Endothelial cell of umbilical vein (primary cell): ENCODE results near the gene CYP39A1. TPM values are rescaled to one million over a fixed set of nuclear protein-coding genes. Genes with fewer than 3 reads are reported as not detected.

Source experiments
- BruUV-seq: library from RNA; stranded (reverse); fragments of 400-500 nt; replicated peaks from 2 replicates; lab custom pipeline; 2021; lab: Mats Ljungman, UMichigan
- CTCF ChIA-PET: fragments of 300-600, 350-600 bp; sonication (Branson Sonifier 250); formaldehyde crosslinking; loops from one replicate; lab custom pipeline; 2021; ENCODE audit warnings: antibody characterized with exemption, inconsistent platforms; lab: Charles Lee
- POLR2A ChIA-PET: fragments of 300-600, 350-600 bp; sonication (Branson Sonifier 250); formaldehyde crosslinking; loops from one replicate; lab custom pipeline; 2021; ENCODE audit warnings: antibody characterized with exemption, inconsistent platforms; lab: Charles Lee
- DNase-seq: peaks from one replicate; pipeline ENCODE4 v3.0.0-alpha.2; 2011; ENCODE audit warnings: low read depth, low spot score
- FAIRE-seq: peaks from 2 replicates; lab custom pipeline; 2011; peaks lifted over from hg19 to GRCh38; lab: Jason Lieb, UNC
- H2AFZ ChIP-seq: 2 replicates; pipeline ENCODE4 v1.6.0; 2012; ENCODE audit warnings: low read depth, low read length, control low read depth, inconsistent platforms
- H3K27ac ChIP-seq: 2 replicates; pipeline ENCODE4 v1.5.1; 2011; ENCODE audit warnings: low read depth, mild to moderate bottlenecking, control low read depth, low read length, moderate library complexity; ENCODE audit not compliant: insufficient read depth
- H3K27me3 ChIP-seq, 2 experiments: 2 replicates each; pipeline versions ENCODE4 v1.6.0 to v1.6.1; 2011; ENCODE audit warnings: low read length in 2 of 2, mixed read lengths in 1 of 2; ENCODE audit not compliant: control insufficient read depth in 2 of 2, insufficient read depth in 2 of 2
- H3K36me3 ChIP-seq, 2 experiments: 2 replicates in 1 of 2; 3 replicates in 1 of 2; pipeline ENCODE4 v1.5.1; 2011; ENCODE audit warnings: low read length in 2 of 2, mild to moderate bottlenecking in 1 of 2, moderate library complexity in 1 of 2; ENCODE audit not compliant: control insufficient read depth in 2 of 2, insufficient read depth in 2 of 2; ENCODE audit errors: extremely low read depth in 1 of 2
- H3K4me1 ChIP-seq: 3 replicates; pipeline ENCODE4 v1.5.1; 2011; ENCODE audit warnings: mild to moderate bottlenecking, low read length; ENCODE audit not compliant: control insufficient read depth, insufficient read depth; ENCODE audit errors: extremely low read depth
- H3K4me2 ChIP-seq: 2 replicates; pipeline ENCODE4 v1.6.1; 2011; ENCODE audit warnings: low read length, control low read depth, mixed read lengths; ENCODE audit not compliant: insufficient read depth
- H3K4me3 ChIP-seq, 3 experiments: fragments of 200-600 bp in 1 of 3; sonication (generic), shearing (Covaris generic) in 1 of 3; replicated peaks in 1 of 3; 2 replicates each; pipeline ENCODE4 v1.5.1; 2011 to 2016; ENCODE audit warnings: control low read depth in 3 of 3, low read length in 3 of 3, mild to moderate bottlenecking in 2 of 3, inconsistent platforms in 1 of 3, low read depth in 1 of 3, moderate library complexity in 1 of 3; ENCODE audit not compliant: insufficient read depth in 1 of 3
- H3K79me2 ChIP-seq: 2 replicates; pipeline ENCODE4 v1.6.0; 2012; ENCODE audit warnings: low read length, inconsistent platforms; ENCODE audit not compliant: control insufficient read depth, insufficient read depth
- H3K9ac ChIP-seq: replicated peaks from 2 replicates; pipeline ENCODE3; 2011; ENCODE audit warnings: low read length, control low read depth; ENCODE audit not compliant: insufficient read depth; ENCODE audit errors: extremely low read depth
- H3K9me1 ChIP-seq: replicated peaks from 3 replicates; pipeline ENCODE4 v1.6.0; 2011; ENCODE audit warnings: mild to moderate bottlenecking, low read length; ENCODE audit not compliant: control insufficient read depth, insufficient read depth; ENCODE audit errors: extremely low read depth
- H3K9me3 ChIP-seq: replicated peaks from 2 replicates; pipeline ENCODE4 v1.5.1; 2012; ENCODE audit warnings: low read length, inconsistent platforms; ENCODE audit not compliant: control insufficient read depth, insufficient read depth
- H4K20me1 ChIP-seq: replicated peaks from 2 replicates; pipeline ENCODE3; 2011; ENCODE audit warnings: mild to moderate bottlenecking, low read length; ENCODE audit not compliant: control insufficient read depth, insufficient read depth; ENCODE audit errors: extremely low read depth
- CTCF ChIP-seq, 2 donors: IDR thresholded peaks; 1 replicate in 1 of 2; 2 replicates in 1 of 2; pipeline ENCODE4 v1.5.1; 2011; ENCODE audit warnings: low read length in 2 of 2, mild to moderate bottlenecking in 2 of 2, moderate library complexity in 2 of 2, control low read depth in 1 of 2, inconsistent platforms in 1 of 2, low read depth in 1 of 2; ENCODE audit not compliant: insufficient read depth in 1 of 2; ENCODE audit errors: extremely low read depth in 1 of 2
- EZH2 ChIP-seq: IDR thresholded peaks from 2 replicates; pipeline ENCODE4 v1.6.1; 2012; ENCODE audit warnings: borderline replicate concordance, low read depth, mild to moderate bottlenecking, moderate library complexity, low read length, inconsistent platforms; ENCODE audit not compliant: severe bottlenecking
- FOS ChIP-seq: IDR thresholded peaks from 2 replicates; pipeline ENCODE4 v1.6.1; 2011; ENCODE audit warnings: mild to moderate bottlenecking, low read length, moderate library complexity, borderline replicate concordance; ENCODE audit not compliant: insufficient read depth
- JUN ChIP-seq: IDR thresholded peaks from 2 replicates; pipeline ENCODE4 v1.6.1; 2011; ENCODE audit warnings: borderline replicate concordance, low read depth; ENCODE audit not compliant: insufficient read length, insufficient read depth
- MYC ChIP-seq: IDR thresholded peaks from one replicate; pipeline ENCODE4 v1.6.1; 2011; ENCODE audit warnings: mild to moderate bottlenecking, low read depth, low read length
- POLR2A ChIP-seq: IDR thresholded peaks from 2 replicates; pipeline ENCODE4 v1.6.1; 2012; ENCODE audit warnings: low read depth, mild to moderate bottlenecking, control low read depth, low read length
- POLR2AphosphoS5 ChIP-seq: IDR thresholded peaks from 2 replicates; pipeline ENCODE4 v1.6.1; 2012; ENCODE audit warnings: low read depth, mild to moderate bottlenecking, control low read depth, low read length, moderate library complexity; ENCODE audit not compliant: insufficient read depth
- dilution Hi-C: fragments of 300-500 bp; cut with MboI; formaldehyde crosslinking; loops from one replicate; pipeline ENCODE4 v1.15.0; 2019; ENCODE audit warnings: low sequenced_read_pairs; ENCODE audit not compliant: extremely low pct_ligation_motif_present
- intact Hi-C: fragments of 100-400 bp; cut with micrococcal nuclease; formaldehyde crosslinking; loops from one replicate; pipeline ENCODE4 v1.10.0; 2022
- polyA plus RNA-seq, 4 experiments: library from polyadenylated mRNA; depleted of rRNA in 3 of 4; stranded (reverse) in 3 of 4; unstranded in 1 of 4; fragments of >200 nt; gene quantifications; 2 replicates each; pipeline versions ENCODE4 v1.2.1 to v1.2.3, GENCODE V29; 2011 to 2012; ENCODE audit warnings: missing spikeins in 1 of 4
- total RNA-seq: library from RNA; stranded (reverse); gene quantifications from 2 replicates; pipeline ENCODE4 v1.2.3, GENCODE V29; 2021
- TF ChIP-seq, protein P1 (sequence below): IDR thresholded peaks from 2 replicates; pipeline ENCODE4 v1.6.1; 2011; ENCODE audit not compliant: insufficient read depth, insufficient read length

Gene CYP39A1
- total and polyA plus RNA-seq, 2 donors (not counting 3 experiments of a cell fraction or from before 2014, with no cell fraction given), result not detected

DNA sequence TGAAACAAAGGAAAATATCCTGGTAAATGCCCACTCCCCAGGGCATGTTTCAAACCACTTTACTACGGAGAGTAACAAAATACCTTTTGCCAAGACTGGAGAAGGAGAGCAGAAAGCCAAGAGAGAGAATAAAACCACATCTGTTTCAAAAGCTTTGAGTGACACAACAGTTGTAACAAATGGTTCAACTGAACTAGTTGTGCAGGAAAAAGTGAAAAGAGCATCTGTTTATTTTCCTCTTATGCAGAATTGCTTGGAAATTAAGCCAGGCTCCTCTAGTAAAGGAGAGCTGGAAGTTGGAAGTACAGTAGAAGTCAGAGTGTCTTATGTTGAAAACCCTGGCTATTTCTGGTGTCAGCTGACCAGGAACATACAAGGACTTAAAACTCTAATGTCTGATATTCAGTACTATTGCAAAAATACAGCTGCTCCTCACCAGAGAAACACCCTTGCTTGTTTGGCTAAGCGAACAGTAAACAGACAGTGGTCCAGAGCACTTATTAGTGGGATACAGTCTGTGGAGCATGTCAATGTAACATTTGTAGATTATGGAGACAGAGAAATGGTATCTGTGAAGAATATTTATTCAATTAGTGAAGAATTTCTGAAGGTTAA, 37.6 kb upstream of the CYP39A1 start:
- dilution Hi-C loops, result no loop called here
- no peaks in the 10 kb centered on the region for H3K4me1 ChIP-seq
- H4K20me1 ChIP-seq, result no peaks in the 10 kb centered on the region
- no peak overlapping the region for H3K9ac ChIP-seq
- no peaks in the 10 kb centered on the region for H3K9me3 ChIP-seq
- no peak overlapping the region for H2AFZ ChIP-seq
- H3K36me3 ChIP-seq, result no peaks in the 10 kb centered on the region
- no peak overlapping the region for H3K4me2 ChIP-seq
- H3K27me3 ChIP-seq, result peaks cover 0 to 3% of the 10 kb centered on the region in 2 experiments
- TF ChIP-seq POLR2A (no peak), CTCF (IDR thresholded peaks at IDR 0.05; ENCODE audit: extremely low read depth in 1 of 2, insufficient read depth in 1 of 2, low read depth in 1 of 2, low read length in 2 of 2) (no peak), FOS (no peak), POLR2AphosphoS5 (no peak), JUN (no peak), MYC (no peak), EZH2 (no peak)
- TF ChIP-seq, protein P1, sequence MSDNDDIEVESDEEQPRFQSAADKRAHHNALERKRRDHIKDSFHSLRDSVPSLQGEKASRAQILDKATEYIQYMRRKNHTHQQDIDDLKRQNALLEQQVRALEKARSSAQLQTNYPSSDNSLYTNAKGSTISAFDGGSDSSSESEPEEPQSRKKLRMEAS, result no peak
- no peaks in the 10 kb centered on the region for H3K9me1 ChIP-seq
- DNase-seq (no peak), FAIRE-seq (no peak)
- no peak overlapping the region for H3K4me3 ChIP-seq
- ChIA-PET POLR2A (no interaction called here), CTCF (no interaction called here)
- BruUV-seq, result no TSS peak
- no peak overlapping the region for H3K27ac ChIP-seq
- H3K79me2 ChIP-seq, result no peaks in the 10 kb centered on the region
- intact Hi-C loops, result no loop called here
